Activated T-cell treated with anti-CD3 and anti-CD28 coated beads, Interleukin-2, amount 50 U/mL, for 72 hours (primary cell): Measurements from ENCODE around the gene FOXN3. TPM values are rescaled to one million over a fixed set of nuclear protein-coding genes. Genes with fewer than 3 reads are reported as not detected.

Experiments used
- ATAC-seq, 2 donors: fragments of 150-1000 bp; cut with Tn5 transposase; replicated peaks in 1 of 2; 2 replicates each; pipeline ENCODE4 v1.10.0; 2021; ENCODE audit warnings: moderate library complexity in 2 of 2, mild to moderate bottlenecking in 1 of 2
- DNase-seq, 2 donors: peaks; one replicate each; pipeline ENCODE4 v3.0.0; 2021 to 2022; ENCODE audit warnings: mixed read lengths in 1 of 2
- H3K27ac Mint-ChIP-seq: one replicate; pipeline ENCODE4 v1.8.0; 2022; ENCODE audit warnings: mild to moderate bottlenecking, moderate library complexity, mixed read lengths
- H3K27me3 Mint-ChIP-seq: one replicate; pipeline ENCODE4 v1.8.0; 2022; ENCODE audit warnings: low read depth, mixed read lengths
- H3K36me3 Mint-ChIP-seq, 2 donors: one replicate each; pipeline ENCODE4 v1.8.0; 2022; ENCODE audit warnings: mixed read lengths in 2 of 2, mild to moderate bottlenecking in 1 of 2; ENCODE audit not compliant: insufficient read depth in 2 of 2
- H3K4me1 Mint-ChIP-seq: one replicate; pipeline ENCODE4 v1.8.0; 2022; ENCODE audit warnings: low read depth, mixed read lengths
- H3K4me3 Mint-ChIP-seq, 2 donors: one replicate each; pipeline ENCODE4 v1.8.0; 2022; ENCODE audit warnings: mild to moderate bottlenecking in 2 of 2, mixed read lengths in 2 of 2, moderate library complexity in 2 of 2
- H3K9me3 Mint-ChIP-seq, 2 donors: one replicate each; pipeline ENCODE4 v1.8.0; 2022; ENCODE audit warnings: mixed read lengths in 2 of 2
- total RNA-seq, 2 donors: library from RNA; stranded (reverse); gene quantifications; one replicate each; pipeline ENCODE4 v1.2.3, GENCODE V29; 2022

Gene FOXN3
- total RNA-seq, 2 donors from 2014 or later = 154 to 157 TPM

GRCh38 chr14:89428173-89428523, 11.1 kb upstream of the FOXN3 start:
- peak overlapping the region; percentile 58 to 78 for H3K4me3 Mint-ChIP-seq

DNA sequence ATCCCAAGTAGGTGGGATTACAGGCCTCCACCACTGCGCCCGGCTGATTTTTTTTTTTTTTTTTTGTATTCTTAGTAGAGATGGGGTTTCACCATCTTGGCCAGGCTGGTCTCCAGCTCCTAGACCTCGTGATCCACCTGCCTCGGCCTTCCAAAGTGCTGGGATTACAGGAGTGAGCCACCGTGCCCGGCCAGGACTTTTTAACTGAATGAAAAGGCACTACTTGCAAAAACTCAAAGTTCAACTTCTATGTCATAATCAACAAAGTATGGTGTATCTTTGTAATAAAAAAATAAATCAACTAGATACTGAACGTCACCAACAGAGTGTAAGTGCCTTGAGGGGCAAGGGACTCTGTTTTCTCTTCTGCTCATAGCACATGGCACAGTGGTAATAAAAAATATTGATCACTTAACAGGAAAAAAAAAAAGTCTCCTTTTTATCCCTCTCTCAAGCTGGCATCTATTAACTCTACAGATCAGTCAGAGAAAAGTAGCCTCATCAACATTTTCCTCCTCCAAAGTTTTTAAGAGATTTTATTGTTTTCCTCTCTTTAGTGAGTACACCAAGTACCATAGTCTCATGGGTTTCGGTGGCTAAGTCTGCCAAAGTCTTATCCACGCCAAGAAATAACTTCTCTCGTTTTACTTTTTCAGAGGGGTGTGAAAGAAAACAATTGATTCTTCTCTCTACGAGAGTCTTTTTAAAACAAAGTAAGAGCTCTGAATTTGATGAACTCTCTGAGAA, 10.6 kb upstream of the FOXN3 start:
- Mint-ChIP-seq H3K36me3 (peaks cover 0 to 2% of the 10 kb centered on the region in 2 donors), H3K27me3 (no peaks in the 10 kb centered on the region), H3K4me3 (peak overlapping the region; percentile 58 to 78), H3K27ac (peak overlapping the region; percentile 63), H3K9me3 (no peaks in the 10 kb centered on the region), H3K4me1 (peaks cover 99% of the 10 kb centered on the region)
- DNase-seq (no peak), ATAC-seq (no peak)

More at GRCh38 chr14:89428173-89428523, 11.1 kb upstream of the FOXN3 start:
- H3K36me3 Mint-ChIP-seq = peaks cover 0 to 2% of the 10 kb centered on the region in 2 donors
- ATAC-seq (no peak), DNase-seq (no peak)
- no peaks in the 10 kb centered on the region for H3K27me3 Mint-ChIP-seq
- peak overlapping the region; percentile 63 for H3K27ac Mint-ChIP-seq
- peaks cover 99% of the 10 kb centered on the region for H3K4me1 Mint-ChIP-seq
- H3K9me3 Mint-ChIP-seq = no peaks in the 10 kb centered on the region

DNA sequence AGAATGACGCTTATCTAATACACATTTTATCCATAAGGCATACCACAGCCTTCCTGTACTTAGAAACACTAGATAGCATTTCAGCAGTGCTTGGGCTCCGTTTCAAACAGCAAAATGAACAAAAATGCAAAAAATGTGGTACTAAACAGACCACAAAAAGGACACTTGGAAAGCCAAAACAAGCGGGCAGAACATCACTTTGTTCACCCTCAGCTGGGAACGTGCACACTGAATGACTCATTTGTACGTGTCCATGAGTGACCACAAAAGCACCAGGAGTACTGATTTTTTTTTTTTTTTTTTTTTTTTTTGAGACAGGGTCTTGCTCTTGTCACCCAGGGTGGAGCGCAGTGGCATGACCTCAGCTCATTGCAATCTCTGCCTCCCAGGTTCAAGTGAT, 8.9 kb upstream of the FOXN3 start:
- DNase-seq = peak; percentile 32 to 52
- H3K4me3 Mint-ChIP-seq = peak overlapping the region in 1 of 2 donors; percentile 47

DNA sequence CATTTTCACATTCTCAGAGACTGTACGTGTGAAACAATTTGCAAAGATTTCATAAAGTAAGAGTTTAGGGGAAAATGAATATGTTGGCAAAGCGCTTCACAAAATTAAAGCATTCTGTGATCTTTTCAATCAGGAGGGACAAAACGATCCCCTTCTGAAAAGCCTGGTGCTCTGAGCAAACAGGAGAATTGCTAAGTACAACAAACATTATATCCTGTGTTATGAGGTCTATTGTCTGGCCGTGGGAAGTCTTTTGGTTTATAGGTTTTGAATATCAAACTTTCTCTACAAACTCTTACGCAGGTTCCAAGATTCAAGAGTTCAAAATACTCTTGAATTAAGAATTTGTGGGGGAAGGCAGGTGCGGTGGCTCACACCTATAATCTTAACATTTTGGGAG, 7.2 kb upstream of the FOXN3 start:
- H3K36me3 Mint-ChIP-seq = peaks cover 2 to 3% of the 10 kb centered on the region in 2 donors
- H3K27me3 Mint-ChIP-seq = no peaks in the 10 kb centered on the region
- DNase-seq = no peak

More for the DNA sequence above, 8.9 kb upstream of the FOXN3 start:
- H3K9me3 Mint-ChIP-seq = no peaks in the 10 kb centered on the region
- peak overlapping the region; percentile 51 for H3K27ac Mint-ChIP-seq
- peak; percentile 1 to 2 for ATAC-seq
- H3K27me3 Mint-ChIP-seq = no peaks in the 10 kb centered on the region
- peaks cover 0 to 2% of the 10 kb centered on the region in 2 donors for H3K36me3 Mint-ChIP-seq
- H3K4me1 Mint-ChIP-seq = peaks cover 92% of the 10 kb centered on the region

DNA sequence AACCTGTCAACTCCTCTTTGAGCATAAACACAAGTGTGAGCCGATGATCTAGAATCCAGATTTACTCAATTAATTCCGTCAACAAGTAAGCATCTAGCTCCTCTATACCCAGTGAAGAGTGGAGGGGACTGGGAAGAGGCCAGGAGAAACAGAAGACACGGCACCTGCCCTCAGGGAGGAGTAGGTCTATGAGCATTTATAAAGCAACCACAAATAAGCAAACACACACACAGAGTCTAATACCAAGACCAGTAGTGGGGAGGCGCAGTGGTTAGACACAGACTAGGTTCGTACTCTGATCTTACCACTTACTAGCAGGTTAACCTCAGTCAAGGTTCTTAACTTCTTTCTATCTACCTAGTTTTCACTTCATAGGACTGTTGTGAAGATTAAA, 5.9 kb upstream of the FOXN3 start:
- H3K36me3 Mint-ChIP-seq = peaks cover 0 to 3% of the 10 kb centered on the region in 2 donors
- H3K4me1 Mint-ChIP-seq = peaks cover 91% of the 10 kb centered on the region
- DNase-seq (peak in 1 of 2 donors; percentile 44), ATAC-seq (peak in 1 of 2 donors; percentile 39)
- no peaks in the 10 kb centered on the region for H3K27me3 Mint-ChIP-seq
- H3K9me3 Mint-ChIP-seq = no peaks in the 10 kb centered on the region
- H3K27ac Mint-ChIP-seq = peak overlapping the region; percentile 72
- peak overlapping the region; percentile 63 to 77 for H3K4me3 Mint-ChIP-seq

More for the DNA sequence above, 7.2 kb upstream of the FOXN3 start:
- no peaks in the 10 kb centered on the region for H3K9me3 Mint-ChIP-seq
- peaks cover 91% of the 10 kb centered on the region for H3K4me1 Mint-ChIP-seq
- ATAC-seq = no peak
- no peak overlapping the region for H3K27ac Mint-ChIP-seq
- peak overlapping the region; percentile 41 to 58 for H3K4me3 Mint-ChIP-seq

DNA sequence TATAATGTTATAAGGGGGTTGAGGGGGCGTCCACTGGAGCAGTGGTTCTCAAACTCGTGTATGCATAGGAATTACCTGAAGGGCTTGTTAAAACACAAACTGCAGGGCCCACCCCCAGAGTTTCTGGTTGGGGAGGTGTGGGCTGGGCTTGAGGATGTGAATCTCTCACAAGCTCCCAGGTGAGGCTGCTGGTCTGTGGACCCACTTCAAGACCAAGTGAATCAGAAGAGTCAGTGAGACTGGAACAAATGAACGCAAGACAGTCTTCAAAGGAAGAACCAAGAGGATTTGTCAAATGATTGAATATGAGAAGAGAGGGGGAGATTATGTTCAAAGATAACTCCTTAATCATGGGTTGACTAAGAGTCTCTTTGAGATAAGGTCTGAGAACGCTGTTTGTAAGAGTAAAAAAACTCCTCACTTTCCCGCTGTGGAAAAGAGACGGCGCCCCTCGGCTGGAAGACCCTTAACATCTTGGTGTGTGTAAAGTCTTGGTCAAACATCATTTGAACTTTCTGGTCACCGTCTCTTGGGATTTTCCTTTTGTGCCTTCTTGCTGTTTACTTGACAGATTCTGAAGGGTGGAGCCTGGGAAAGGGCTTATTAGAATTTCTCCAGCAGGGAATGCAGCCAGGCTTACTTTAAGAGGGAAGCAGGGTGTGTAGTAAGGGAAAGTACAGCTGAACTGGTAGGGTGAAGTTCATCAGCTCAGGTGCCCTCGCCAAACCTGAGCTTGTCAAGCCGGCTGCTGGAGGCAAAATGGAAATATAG, 5.3 kb upstream of the FOXN3 start:
- Mint-ChIP-seq H3K27ac (peak overlapping the region; percentile 66), H3K9me3 (no peaks in the 10 kb centered on the region), H3K36me3 (peaks cover 0 to 3% of the 10 kb centered on the region in 2 donors), H3K4me3 (peak overlapping the region; percentile 63 to 77), H3K4me1 (peaks cover 89% of the 10 kb centered on the region), H3K27me3 (no peaks in the 10 kb centered on the region)
- peak; percentile 42 to 76 for DNase-seq
- ATAC-seq = peak; percentile 72 to 78

DNA sequence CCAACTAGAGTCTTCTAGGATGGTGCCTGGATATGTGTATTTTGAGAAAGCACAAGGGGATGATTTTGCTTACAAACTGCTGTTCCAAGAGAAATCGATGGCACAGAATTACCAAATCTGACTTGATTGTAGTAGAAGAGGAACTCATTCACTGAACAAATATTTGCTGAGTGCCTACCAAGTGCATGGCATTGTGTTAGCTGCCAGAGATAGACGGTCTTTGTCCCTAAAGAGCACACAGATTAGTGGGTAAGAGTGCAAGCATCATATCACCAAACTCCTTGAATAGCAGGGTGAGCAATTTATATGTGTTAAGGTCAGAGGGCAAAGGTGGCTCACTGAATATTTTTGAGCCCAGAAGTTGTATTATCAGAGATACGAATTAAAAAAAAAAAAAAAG, 3.5 kb upstream of the FOXN3 start:
- ATAC-seq (no peak), DNase-seq (no peak)
- Mint-ChIP-seq H3K36me3 (peaks cover 3 to 4% of the 10 kb centered on the region in 2 donors), H3K9me3 (no peaks in the 10 kb centered on the region), H3K27ac (no peak overlapping the region), H3K4me3 (peak overlapping the region in 1 of 2 donors; percentile 1), H3K27me3 (no peaks in the 10 kb centered on the region), H3K4me1 (peaks cover 79% of the 10 kb centered on the region)

GRCh38 chr14:89419973-89420482, 3.0 kb upstream of the FOXN3 start:
- Mint-ChIP-seq H3K4me3 (no peak overlapping the region), H3K4me1 (peaks cover 79% of the 10 kb centered on the region)

GRCh38 chr14:89418976-89419375, 1.9 kb upstream of the FOXN3 start:
- peaks cover 3 to 4% of the 10 kb centered on the region in 2 donors for H3K36me3 Mint-ChIP-seq
- no peak for DNase-seq
- H3K4me1 Mint-ChIP-seq = peaks cover 72% of the 10 kb centered on the region
- H3K4me3 Mint-ChIP-seq = peak overlapping the region; percentile 51 to 85
- peak overlapping the region; percentile 44 for H3K27ac Mint-ChIP-seq
- H3K9me3 Mint-ChIP-seq = no peaks in the 10 kb centered on the region
- no peak for ATAC-seq
- no peaks in the 10 kb centered on the region for H3K27me3 Mint-ChIP-seq

More at GRCh38 chr14:89419973-89420482, 3.0 kb upstream of the FOXN3 start:
- no peaks in the 10 kb centered on the region for H3K27me3 Mint-ChIP-seq
- H3K27ac Mint-ChIP-seq = no peak overlapping the region
- no peak for ATAC-seq
- DNase-seq = no peak
- no peaks in the 10 kb centered on the region for H3K9me3 Mint-ChIP-seq
- peaks cover 3 to 4% of the 10 kb centered on the region in 2 donors for H3K36me3 Mint-ChIP-seq

DNA sequence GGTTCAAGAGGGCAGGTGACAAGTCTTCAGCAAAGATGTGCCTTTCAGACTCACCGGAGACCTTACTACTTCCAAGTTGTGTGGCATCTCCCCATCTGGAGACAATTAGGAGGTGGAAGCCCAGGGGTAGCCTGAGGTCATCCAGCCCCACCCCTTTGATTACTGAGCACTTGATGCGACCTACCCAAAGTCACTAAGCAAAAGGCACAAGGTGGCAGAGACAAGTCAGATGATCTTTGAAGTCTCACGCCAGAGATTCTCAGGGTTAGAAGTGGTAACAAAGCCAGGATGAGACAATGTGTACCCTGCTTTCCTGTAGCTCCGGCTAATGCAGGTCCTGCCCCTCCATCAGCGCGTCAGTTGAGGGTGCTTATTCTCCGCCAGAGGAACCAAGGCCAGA, 1.4 kb upstream of the FOXN3 start:
- Mint-ChIP-seq H3K9me3 (no peaks in the 10 kb centered on the region), H3K27ac (peak overlapping the region; percentile 68), H3K36me3 (peaks cover 3 to 4% of the 10 kb centered on the region in 2 donors), H3K4me1 (peaks cover 67% of the 10 kb centered on the region), H3K27me3 (no peaks in the 10 kb centered on the region), H3K4me3 (peak overlapping the region; percentile 85 to 87)
- no peak for ATAC-seq
- no peak for DNase-seq

GRCh38 chr14:89417465-89418225, 612 bp upstream of the FOXN3 start:
- DNase-seq = peak; percentile 53 to 58
- Mint-ChIP-seq H3K27ac (peak overlapping the region; percentile 83), H3K27me3 (no peaks in the 10 kb centered on the region), H3K4me1 (peaks cover 67% of the 10 kb centered on the region), H3K36me3 (peaks cover 4 to 5% of the 10 kb centered on the region in 2 donors), H3K4me3 (peak overlapping the region; percentile 85 to 87), H3K9me3 (no peaks in the 10 kb centered on the region)
- peak; percentile 42 to 43 for ATAC-seq
